ENCODE results near the gene WIPF2. TPM values are rescaled to one million over a fixed set of nuclear protein-coding genes. Genes with fewer than 3 reads are reported as not detected.

The WIPF2 gene
- total RNA-seq, 1 experiment from 2014 or later, result 23.0 TPM

DNA sequence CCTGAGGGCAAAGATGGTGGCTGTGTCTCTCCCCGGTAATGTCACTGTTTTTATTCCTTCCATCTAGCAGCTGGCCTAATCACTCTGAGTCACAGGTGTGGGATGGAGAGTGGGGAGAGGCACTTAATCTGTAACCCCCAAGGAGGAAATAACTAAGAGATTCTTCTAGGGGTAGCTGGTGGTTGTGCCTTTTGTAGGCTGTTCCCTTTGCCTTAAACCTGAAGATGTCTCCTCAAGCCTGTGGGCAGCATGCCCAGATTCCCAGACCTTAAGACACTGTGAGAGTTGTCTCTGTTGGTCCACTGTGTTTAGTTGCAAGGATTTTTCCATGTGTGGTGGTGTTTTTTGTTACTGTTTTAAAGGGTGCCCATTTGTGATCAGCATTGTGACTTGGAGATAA, 47.4 kb upstream of the WIPF2 start:
- Mint-ChIP-seq H3K36me3 (peaks cover 63% of the 10 kb centered on the region), H3K9me3 (no peaks in the 10 kb centered on the region), H3K27me3 (ENCODE audit: low read depth) (no peaks in the 10 kb centered on the region; the same call in 1 of the 2 replicates), H3K4me1 (peaks cover 7% of the 10 kb centered on the region), H3K4me3 (no peak overlapping the region), H3K27ac (no peak overlapping the region)
- DNase-seq (ENCODE audit: low spot score), result no peak
- TF ChIP-seq ESRRA (CRISPR knock-in tag; IDR thresholded peaks at IDR 0.05; ENCODE audit: borderline replicate concordance) (no peak), GRHL2 (CRISPR knock-in tag; IDR thresholded peaks at IDR 0.05; ENCODE audit: insufficient replicate concordance, severe bottlenecking) (no peak), TP53 (CRISPR knock-in tag; IDR thresholded peaks at IDR 0.05) (no peak), ELF4 (CRISPR knock-in tag; IDR thresholded peaks at IDR 0.05; ENCODE audit: low read depth) (no peak), IRF2 (CRISPR knock-in tag; IDR thresholded peaks at IDR 0.05; ENCODE audit: borderline replicate concordance, low read depth) (no peak), SOX15 (CRISPR knock-in tag; IDR thresholded peaks at IDR 0.05) (no peak), TEAD4 (CRISPR knock-in tag; IDR thresholded peaks at IDR 0.05) (no peak), TEAD1 (CRISPR knock-in tag; IDR thresholded peaks at IDR 0.05) (no peak), HMGA2 (CRISPR knock-in tag; IDR thresholded peaks at IDR 0.05) (no peak), NR1H2 (CRISPR knock-in tag; IDR thresholded peaks at IDR 0.05) (no peak), SMAD4 (CRISPR knock-in tag; IDR thresholded peaks at IDR 0.05) (no peak), ZNF121 (CRISPR knock-in tag; IDR thresholded peaks at IDR 0.05) (no peak)
- TF ChIP-seq, protein P1, sequence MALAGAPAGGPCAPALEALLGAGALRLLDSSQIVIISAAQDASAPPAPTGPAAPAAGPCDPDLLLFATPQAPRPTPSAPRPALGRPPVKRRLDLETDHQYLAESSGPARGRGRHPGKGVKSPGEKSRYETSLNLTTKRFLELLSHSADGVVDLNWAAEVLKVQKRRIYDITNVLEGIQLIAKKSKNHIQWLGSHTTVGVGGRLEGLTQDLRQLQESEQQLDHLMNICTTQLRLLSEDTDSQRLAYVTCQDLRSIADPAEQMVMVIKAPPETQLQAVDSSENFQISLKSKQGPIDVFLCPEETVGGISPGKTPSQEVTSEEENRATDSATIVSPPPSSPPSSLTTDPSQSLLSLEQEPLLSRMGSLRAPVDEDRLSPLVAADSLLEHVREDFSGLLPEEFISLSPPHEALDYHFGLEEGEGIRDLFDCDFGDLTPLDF (CRISPR knock-in tag; IDR thresholded peaks at IDR 0.05), result no peak
- TF ChIP-seq, protein P2, sequence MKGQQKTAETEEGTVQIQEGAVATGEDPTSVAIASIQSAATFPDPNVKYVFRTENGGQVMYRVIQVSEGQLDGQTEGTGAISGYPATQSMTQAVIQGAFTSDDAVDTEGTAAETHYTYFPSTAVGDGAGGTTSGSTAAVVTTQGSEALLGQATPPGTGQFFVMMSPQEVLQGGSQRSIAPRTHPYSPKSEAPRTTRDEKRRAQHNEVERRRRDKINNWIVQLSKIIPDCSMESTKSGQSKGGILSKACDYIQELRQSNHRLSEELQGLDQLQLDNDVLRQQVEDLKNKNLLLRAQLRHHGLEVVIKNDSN (CRISPR knock-in tag; IDR thresholded peaks at IDR 0.05), result no peak
- TF ChIP-seq, protein P3, sequence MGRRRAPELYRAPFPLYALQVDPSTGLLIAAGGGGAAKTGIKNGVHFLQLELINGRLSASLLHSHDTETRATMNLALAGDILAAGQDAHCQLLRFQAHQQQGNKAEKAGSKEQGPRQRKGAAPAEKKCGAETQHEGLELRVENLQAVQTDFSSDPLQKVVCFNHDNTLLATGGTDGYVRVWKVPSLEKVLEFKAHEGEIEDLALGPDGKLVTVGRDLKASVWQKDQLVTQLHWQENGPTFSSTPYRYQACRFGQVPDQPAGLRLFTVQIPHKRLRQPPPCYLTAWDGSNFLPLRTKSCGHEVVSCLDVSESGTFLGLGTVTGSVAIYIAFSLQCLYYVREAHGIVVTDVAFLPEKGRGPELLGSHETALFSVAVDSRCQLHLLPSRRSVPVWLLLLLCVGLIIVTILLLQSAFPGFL (CRISPR knock-in tag; IDR thresholded peaks at IDR 0.05; ENCODE audit: borderline replicate concordance), result no peak
- TF ChIP-seq, protein P4, sequence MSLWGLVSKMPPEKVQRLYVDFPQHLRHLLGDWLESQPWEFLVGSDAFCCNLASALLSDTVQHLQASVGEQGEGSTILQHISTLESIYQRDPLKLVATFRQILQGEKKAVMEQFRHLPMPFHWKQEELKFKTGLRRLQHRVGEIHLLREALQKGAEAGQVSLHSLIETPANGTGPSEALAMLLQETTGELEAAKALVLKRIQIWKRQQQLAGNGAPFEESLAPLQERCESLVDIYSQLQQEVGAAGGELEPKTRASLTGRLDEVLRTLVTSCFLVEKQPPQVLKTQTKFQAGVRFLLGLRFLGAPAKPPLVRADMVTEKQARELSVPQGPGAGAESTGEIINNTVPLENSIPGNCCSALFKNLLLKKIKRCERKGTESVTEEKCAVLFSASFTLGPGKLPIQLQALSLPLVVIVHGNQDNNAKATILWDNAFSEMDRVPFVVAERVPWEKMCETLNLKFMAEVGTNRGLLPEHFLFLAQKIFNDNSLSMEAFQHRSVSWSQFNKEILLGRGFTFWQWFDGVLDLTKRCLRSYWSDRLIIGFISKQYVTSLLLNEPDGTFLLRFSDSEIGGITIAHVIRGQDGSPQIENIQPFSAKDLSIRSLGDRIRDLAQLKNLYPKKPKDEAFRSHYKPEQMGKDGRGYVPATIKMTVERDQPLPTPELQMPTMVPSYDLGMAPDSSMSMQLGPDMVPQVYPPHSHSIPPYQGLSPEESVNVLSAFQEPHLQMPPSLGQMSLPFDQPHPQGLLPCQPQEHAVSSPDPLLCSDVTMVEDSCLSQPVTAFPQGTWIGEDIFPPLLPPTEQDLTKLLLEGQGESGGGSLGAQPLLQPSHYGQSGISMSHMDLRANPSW (CRISPR knock-in tag; conservative IDR thresholded peaks at IDR 0.05; ENCODE audit: low read depth), result no peak
- TF ChIP-seq, protein P5, sequence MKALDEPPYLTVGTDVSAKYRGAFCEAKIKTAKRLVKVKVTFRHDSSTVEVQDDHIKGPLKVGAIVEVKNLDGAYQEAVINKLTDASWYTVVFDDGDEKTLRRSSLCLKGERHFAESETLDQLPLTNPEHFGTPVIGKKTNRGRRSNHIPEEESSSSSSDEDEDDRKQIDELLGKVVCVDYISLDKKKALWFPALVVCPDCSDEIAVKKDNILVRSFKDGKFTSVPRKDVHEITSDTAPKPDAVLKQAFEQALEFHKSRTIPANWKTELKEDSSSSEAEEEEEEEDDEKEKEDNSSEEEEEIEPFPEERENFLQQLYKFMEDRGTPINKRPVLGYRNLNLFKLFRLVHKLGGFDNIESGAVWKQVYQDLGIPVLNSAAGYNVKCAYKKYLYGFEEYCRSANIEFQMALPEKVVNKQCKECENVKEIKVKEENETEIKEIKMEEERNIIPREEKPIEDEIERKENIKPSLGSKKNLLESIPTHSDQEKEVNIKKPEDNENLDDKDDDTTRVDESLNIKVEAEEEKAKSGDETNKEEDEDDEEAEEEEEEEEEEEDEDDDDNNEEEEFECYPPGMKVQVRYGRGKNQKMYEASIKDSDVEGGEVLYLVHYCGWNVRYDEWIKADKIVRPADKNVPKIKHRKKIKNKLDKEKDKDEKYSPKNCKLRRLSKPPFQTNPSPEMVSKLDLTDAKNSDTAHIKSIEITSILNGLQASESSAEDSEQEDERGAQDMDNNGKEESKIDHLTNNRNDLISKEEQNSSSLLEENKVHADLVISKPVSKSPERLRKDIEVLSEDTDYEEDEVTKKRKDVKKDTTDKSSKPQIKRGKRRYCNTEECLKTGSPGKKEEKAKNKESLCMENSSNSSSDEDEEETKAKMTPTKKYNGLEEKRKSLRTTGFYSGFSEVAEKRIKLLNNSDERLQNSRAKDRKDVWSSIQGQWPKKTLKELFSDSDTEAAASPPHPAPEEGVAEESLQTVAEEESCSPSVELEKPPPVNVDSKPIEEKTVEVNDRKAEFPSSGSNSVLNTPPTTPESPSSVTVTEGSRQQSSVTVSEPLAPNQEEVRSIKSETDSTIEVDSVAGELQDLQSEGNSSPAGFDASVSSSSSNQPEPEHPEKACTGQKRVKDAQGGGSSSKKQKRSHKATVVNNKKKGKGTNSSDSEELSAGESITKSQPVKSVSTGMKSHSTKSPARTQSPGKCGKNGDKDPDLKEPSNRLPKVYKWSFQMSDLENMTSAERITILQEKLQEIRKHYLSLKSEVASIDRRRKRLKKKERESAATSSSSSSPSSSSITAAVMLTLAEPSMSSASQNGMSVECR (CRISPR knock-in tag; IDR thresholded peaks at IDR 0.05; ENCODE audit: borderline replicate concordance), result no peak
- TF ChIP-seq, protein P6, sequence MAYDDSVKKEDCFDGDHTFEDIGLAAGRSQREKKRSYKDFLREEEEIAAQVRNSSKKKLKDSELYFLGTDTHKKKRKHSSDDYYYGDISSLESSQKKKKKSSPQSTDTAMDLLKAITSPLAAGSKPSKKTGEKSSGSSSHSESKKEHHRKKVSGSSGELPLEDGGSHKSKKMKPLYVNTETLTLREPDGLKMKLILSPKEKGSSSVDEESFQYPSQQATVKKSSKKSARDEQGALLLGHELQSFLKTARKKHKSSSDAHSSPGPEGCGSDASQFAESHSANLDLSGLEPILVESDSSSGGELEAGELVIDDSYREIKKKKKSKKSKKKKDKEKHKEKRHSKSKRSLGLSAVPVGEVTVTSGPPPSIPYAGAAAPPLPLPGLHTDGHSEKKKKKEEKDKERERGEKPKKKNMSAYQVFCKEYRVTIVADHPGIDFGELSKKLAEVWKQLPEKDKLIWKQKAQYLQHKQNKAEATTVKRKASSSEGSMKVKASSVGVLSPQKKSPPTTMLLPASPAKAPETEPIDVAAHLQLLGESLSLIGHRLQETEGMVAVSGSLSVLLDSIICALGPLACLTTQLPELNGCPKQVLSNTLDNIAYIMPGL (CRISPR knock-in tag; IDR thresholded peaks at IDR 0.05), result no peak
- no peak for ATAC-seq
- CTCF ChIA-PET, result no interaction called here
- POLR2A ChIA-PET, result no interaction called here

All from WTC11 (cell line).